HepG2 (cell line): Measurements from ENCODE around the gene PYGL. TPM values are rescaled to one million over a fixed set of nuclear protein-coding genes. Genes with fewer than 3 reads are reported as not detected.

Source experiments
- ATF1 ChIP-seq: IDR thresholded peaks from 2 replicates; pipeline ENCODE4 v1.6.1; 2016; ENCODE audit warnings: mild to moderate bottlenecking, control low read depth
- CBFB ChIP-seq: sonication (generic); formaldehyde crosslinking; IDR thresholded peaks from 2 replicates; pipeline ENCODE4 v1.4.0; 2020; ENCODE audit warnings: missing genetic modification reagents
- DZIP1 ChIP-seq: sonication (generic); formaldehyde crosslinking; IDR thresholded peaks from 2 replicates; pipeline ENCODE4 v1.5.0; 2020; ENCODE audit warnings: mild to moderate bottlenecking, missing genetic modification reagents
- FOXP1 ChIP-seq, 2 experiments: fragments of 450-650 bp in 1 of 2; IDR thresholded peaks; 2 replicates each; pipeline ENCODE4 v1.6.1; 2017 to 2018; ENCODE audit warnings: antibody characterized with exemption in 1 of 2
- HOMEZ ChIP-seq: IDR thresholded peaks from 2 replicates; pipeline ENCODE4 v1.6.1; 2016; ENCODE audit warnings: low read depth
- MTERF4 ChIP-seq: sonication (generic); formaldehyde crosslinking; IDR thresholded peaks from 2 replicates; pipeline ENCODE4 v1.8.0; 2023; ENCODE audit warnings: mild to moderate bottlenecking, missing genetic modification reagents
- MXI1 ChIP-seq: IDR thresholded peaks from 3 replicates; pipeline ENCODE4 v1.6.1; 2012; ENCODE audit warnings: low read depth, low read length, inconsistent platforms, borderline replicate concordance
- REPIN1 ChIP-seq: sonication (generic); formaldehyde crosslinking; IDR thresholded peaks from 2 replicates; pipeline ENCODE4 v1.8.0; 2022; ENCODE audit warnings: missing genetic modification reagents, low read depth, mild to moderate bottlenecking, borderline replicate concordance
- SAP130 ChIP-seq: IDR thresholded peaks from 2 replicates; pipeline ENCODE4 v1.6.1; 2016; ENCODE audit warnings: low read depth
- SOX13 ChIP-seq, 3 experiments: fragments of 450-650 bp in 1 of 3; sonication (generic) in 1 of 3; formaldehyde crosslinking in 1 of 3; IDR thresholded peaks in 2 of 3; conservative IDR thresholded peaks in 1 of 3; 2 replicates each; pipeline versions ENCODE4 v1.5.0 to v1.6.1; 2016 to 2020; ENCODE audit warnings: antibody characterized with exemption in 1 of 3, mild to moderate bottlenecking in 1 of 3, missing compliant biosample characterization in 1 of 3, missing genetic modification reagents in 1 of 3, moderate library complexity in 1 of 3
- SP2 ChIP-seq: sonication (generic); formaldehyde crosslinking; IDR thresholded peaks from 2 replicates; pipeline ENCODE4 v1.5.1; 2020; ENCODE audit warnings: mild to moderate bottlenecking, missing genetic modification reagents
- ZNF281 ChIP-seq: sonication (generic); formaldehyde crosslinking; IDR thresholded peaks from 2 replicates; pipeline ENCODE4 v1.4.0; 2020; ENCODE audit warnings: missing genetic modification reagents, borderline replicate concordance
- ZNF569 ChIP-seq: sonication (generic); formaldehyde crosslinking; IDR thresholded peaks from 2 replicates; pipeline ENCODE4 v1.5.0; 2020; ENCODE audit warnings: mild to moderate bottlenecking, missing genetic modification reagents, moderate library complexity, borderline replicate concordance
- ZNF749 ChIP-seq: sonication (generic); formaldehyde crosslinking; IDR thresholded peaks from 2 replicates; pipeline ENCODE4 v1.8.0; 2022; ENCODE audit warnings: mild to moderate bottlenecking, missing genetic modification reagents, moderate library complexity, borderline replicate concordance
- ZSCAN22 ChIP-seq: sonication (generic); formaldehyde crosslinking; IDR thresholded peaks from 2 replicates; pipeline ENCODE4 v1.4.0; 2020; ENCODE audit warnings: mild to moderate bottlenecking, missing genetic modification reagents
- polyA plus RNA-seq, 8 experiments: library from polyadenylated mRNA; depleted of rRNA in 3 of 8; stranded (reverse) in 7 of 8; unstranded in 1 of 8; fragments of >200 nt; fragmentation: Illumina TruSeq in 4 of 8; extraction: Trizol in 4 of 8; gene quantifications; 2 replicates each; pipeline versions ENCODE4 v1.2.1 to v1.2.3, GENCODE V29; 2011 to 2016; ENCODE audit warnings: low read depth in 4 of 8, missing spikeins in 1 of 8, mixed read lengths in 1 of 8; ENCODE audit not compliant: insufficient read depth in 1 of 8
- total RNA-seq, 5 experiments: library from RNA; depleted of rRNA; stranded (reverse); fragments of >200 nt; fragmentation: Illumina TruSeq; extraction: Trizol; gene quantifications; 2 replicates each; pipeline ENCODE4 v1.2.3, GENCODE V29; 2016; ENCODE audit warnings: low read depth in 1 of 5

Gene PYGL
- total and polyA plus RNA-seq, 2 of the 13 experiments (the other 11 are each of a cell fraction or from before 2014, with no cell fraction given): 98.4 to 110 TPM

GRCh38 chr14:50944647-50945413, 547 bp upstream of the PYGL start (continued):
- TF ChIP-seq HOMEZ (CRISPR knock-in tag) (0 out of 2 replicates have a peak, but pooled peaks have one; percentile 9), CBFB (CRISPR knock-in tag) (0 out of 2 replicates have a peak, but pooled peaks have one; percentile 17), ZNF281 (CRISPR knock-in tag) (peak; percentile 81; the same call in 1 of the 2 replicates), ZSCAN22 (CRISPR knock-in tag) (no peak), DZIP1 (CRISPR knock-in tag) (no peak), SOX13 (IDR thresholded peaks at IDR 0.05) (no peak), SOX13 (CRISPR knock-in tag; conservative IDR thresholded peaks at IDR 0.05 in 1 of 2, IDR thresholded peaks at IDR 0.05 in 1 of 2) (peak in 1 of 2 experiments; percentile 33; a peak in 1 of 4 replicates), REPIN1 (CRISPR knock-in tag) (0 out of 2 replicates have a peak, but pooled peaks have one; percentile 58), FOXP1 (IDR thresholded peaks at IDR 0.05) (0 out of 2 replicates have a peak, but pooled peaks have one; percentile 9), FOXP1 (CRISPR knock-in tag; IDR thresholded peaks at IDR 0.05) (peak; percentile 53; the same call in 1 of the 2 replicates), SP2 (no peak), SAP130 (peak; percentile 61), MTERF4 (CRISPR knock-in tag) (0 out of 2 replicates have a peak, but pooled peaks have one; percentile 2), MXI1 (no peak), ATF1 (CRISPR knock-in tag) (peak; percentile 53; the same call in 1 of the 2 replicates), ZNF569 (CRISPR knock-in tag) (no peak), ZNF749 (no peak)
